Skeletal muscle satellite cell (primary cell): ENCODE data around the gene TROAP.
A peak's percentile ranks its signal among the peaks of the same experiment; 100 is the strongest.
"Not testable (repeated sequence)": the region's sequence is repeated elsewhere in the genome, so short reads cannot be mapped to it uniquely, and the experiment has no call there.

Experiments used
- H3K27me3 ChIP-seq: 2 replicates; pipeline ENCODE4 v1.7.0; 2013; ENCODE audit warnings: low read length; ENCODE audit not compliant: control insufficient read depth, insufficient read depth
- H3K36me3 ChIP-seq: 2 replicates; pipeline ENCODE4 v1.7.0; 2013; ENCODE audit warnings: mild to moderate bottlenecking, control low read depth, low read length; ENCODE audit not compliant: insufficient read depth
- H3K4me1 ChIP-seq: 2 replicates; pipeline ENCODE4 v1.7.0; 2013; ENCODE audit warnings: low read length; ENCODE audit not compliant: control insufficient read depth, insufficient read depth
- H3K4me2 ChIP-seq: 2 replicates; pipeline ENCODE4 v1.7.0; 2013; ENCODE audit warnings: mild to moderate bottlenecking, low read length
- H3K4me3 ChIP-seq: 2 replicates; pipeline ENCODE4 v1.7.0; 2013; ENCODE audit warnings: low read length
- H3K9ac ChIP-seq: 2 replicates; pipeline ENCODE4 v1.7.0; 2013; ENCODE audit warnings: mild to moderate bottlenecking, low read depth, low read length, moderate library complexity
- H3K9me3 ChIP-seq: replicated peaks from 2 replicates; pipeline ENCODE4 v1.7.0; 2013; ENCODE audit warnings: mild to moderate bottlenecking, control low read depth, low read length

Gene TROAP

DNA sequence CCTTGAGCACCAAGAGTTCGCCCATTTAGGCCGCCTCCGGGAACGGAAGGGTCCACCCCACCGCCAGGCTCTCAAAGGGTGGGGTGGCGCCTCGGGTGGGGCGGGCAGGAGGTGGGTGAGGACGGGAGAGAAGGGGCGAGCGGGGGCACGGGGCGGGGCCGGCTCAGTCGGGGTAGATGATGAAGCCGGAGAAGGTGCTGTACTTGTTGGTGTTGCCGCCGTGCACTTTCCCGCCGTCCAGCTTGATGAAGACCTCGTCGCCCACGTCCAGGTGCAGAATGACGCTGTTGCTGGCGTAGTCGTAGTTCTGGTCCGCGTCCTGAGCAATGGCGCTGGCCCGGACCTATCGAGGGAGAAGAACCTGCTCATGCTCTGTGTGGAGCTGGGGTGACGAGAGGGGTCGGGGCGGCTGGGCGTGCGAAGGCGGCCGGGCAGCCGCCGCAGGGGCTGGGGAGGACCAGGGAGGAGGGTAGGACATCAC lies 9.9 kb downstream of the TROAP start:
- Histone ChIP-seq H3K9me3 (no peaks in the 10 kb centered on the region), H3K36me3 (peaks cover 12% of the 10 kb centered on the region), H3K9ac (no peak overlapping the region), H3K4me1 (peaks cover 13% of the 10 kb centered on the region), H3K4me3 (no peak overlapping the region), H3K4me2 (no peak overlapping the region), H3K27me3 (peaks cover 18% of the 10 kb centered on the region)

- H3K4me3 ChIP-seq, H3K9me3 ChIP-seq, H3K9ac ChIP-seq, H3K4me2 ChIP-seq: not testable (repeated sequence)
- Histone ChIP-seq H3K27me3 (peaks cover 24% of the 10 kb centered on the region), H3K36me3 (peaks cover 12% of the 10 kb centered on the region), H3K4me1 (peaks cover 13% of the 10 kb centered on the region)
These were observed 10.7 kb downstream of the TROAP start for GRCh38 chr12:49333778-49334177.

DNA sequence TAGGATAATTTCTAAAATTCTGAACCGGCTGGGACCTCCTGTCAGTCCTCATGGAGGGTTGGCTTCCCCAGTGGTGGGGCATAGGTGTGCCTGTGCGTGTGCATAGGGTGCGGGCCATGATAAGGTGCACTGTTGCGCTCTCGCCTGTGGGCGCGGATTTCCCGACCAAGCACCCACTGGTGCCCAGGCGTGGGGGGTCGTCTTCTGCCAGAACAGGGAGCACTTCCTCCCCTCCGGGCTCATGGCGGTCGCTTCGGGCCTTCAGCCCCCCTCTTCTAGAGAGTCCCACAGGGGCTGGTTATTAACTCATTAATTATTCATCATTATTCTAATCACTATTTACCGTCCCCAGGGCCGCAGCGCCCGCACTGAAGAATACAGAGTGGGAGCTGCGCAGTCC lies 11.2 kb downstream of the TROAP start:
- Histone ChIP-seq H3K4me1 (peaks cover 13% of the 10 kb centered on the region), H3K9ac (no peak overlapping the region), H3K4me3 (no peak overlapping the region), H3K9me3 (no peaks in the 10 kb centered on the region), H3K27me3 (peaks cover 24% of the 10 kb centered on the region), H3K4me2 (no peak overlapping the region), H3K36me3 (peaks cover 10% of the 10 kb centered on the region)

DNA sequence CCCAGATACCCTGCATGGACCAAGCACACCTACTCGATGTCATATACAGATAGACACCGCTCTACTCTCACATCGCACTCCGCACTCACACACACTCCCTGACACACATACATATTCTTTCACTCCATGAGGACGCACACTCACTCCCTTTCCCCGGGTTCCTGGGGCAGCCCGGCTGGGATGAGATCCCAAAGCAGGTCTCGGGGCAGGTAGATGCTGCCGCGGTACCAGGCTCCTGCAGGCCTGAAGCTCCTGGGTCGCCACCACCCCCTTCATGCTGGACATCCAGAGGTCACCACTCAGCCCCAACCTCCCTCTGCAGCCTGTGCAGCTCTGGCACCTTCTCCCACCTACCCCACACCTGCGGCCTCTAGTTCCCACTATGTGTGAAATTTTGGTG lies 11.6 kb downstream of the TROAP start:
- Histone ChIP-seq H3K27me3 (peaks cover 24% of the 10 kb centered on the region), H3K4me1 (peaks cover 13% of the 10 kb centered on the region)

DNA sequence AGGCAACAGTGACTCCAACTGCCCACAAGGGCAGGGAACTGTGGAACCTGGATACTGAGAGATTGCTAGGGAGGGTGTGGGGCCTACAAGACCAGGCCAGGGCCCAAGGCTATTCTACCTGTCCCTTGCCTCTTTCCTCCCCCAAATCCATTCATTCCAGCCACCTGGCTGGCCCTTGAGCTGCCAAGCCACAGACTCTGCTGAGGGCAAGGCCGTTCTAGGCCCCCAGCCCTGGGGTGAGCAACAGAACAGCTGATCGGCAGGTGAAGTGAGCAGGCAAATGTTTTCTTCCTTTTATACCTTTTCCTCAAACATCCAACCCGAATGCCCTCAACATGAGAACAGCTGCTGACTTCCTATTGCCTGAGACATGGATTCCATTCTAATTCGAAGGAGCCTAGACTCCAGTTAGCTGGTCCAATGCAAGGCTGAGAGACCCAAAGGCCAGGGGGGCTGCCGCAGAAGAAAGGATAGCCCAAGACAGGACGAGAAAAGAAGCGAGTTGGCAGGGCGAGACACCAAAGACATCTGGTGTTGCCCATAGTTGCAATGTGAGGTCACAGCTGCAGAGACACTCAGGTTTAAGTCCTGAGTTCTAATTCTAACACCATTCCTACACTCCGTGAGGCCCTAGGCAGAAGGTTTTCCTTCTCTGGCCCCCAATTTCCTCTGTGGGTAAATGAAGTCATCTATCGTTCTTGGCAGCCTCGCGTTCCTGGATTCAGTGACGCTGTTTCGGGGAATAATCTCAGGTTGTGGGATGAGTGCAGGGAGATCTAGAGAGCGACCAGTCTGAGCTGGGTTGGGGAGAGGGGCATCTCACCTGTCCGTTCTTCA lies 12.3 kb downstream of the TROAP start:
- H3K4me3 ChIP-seq: no peak overlapping the region
- H3K4me2 ChIP-seq: no peak overlapping the region
- peaks cover 13% of the 10 kb centered on the region for H3K4me1 ChIP-seq
- H3K36me3 ChIP-seq: peaks cover 8% of the 10 kb centered on the region
- peaks cover 29% of the 10 kb centered on the region for H3K27me3 ChIP-seq
- no peak overlapping the region for H3K9ac ChIP-seq
- H3K9me3 ChIP-seq: no peaks in the 10 kb centered on the region

More for the DNA sequence above, 11.6 kb downstream of the TROAP start:
- H3K4me3 ChIP-seq: no peak overlapping the region
- H3K9me3 ChIP-seq: no peaks in the 10 kb centered on the region
- H3K4me2 ChIP-seq: no peak overlapping the region
- no peak overlapping the region for H3K9ac ChIP-seq
- peaks cover 8% of the 10 kb centered on the region for H3K36me3 ChIP-seq

GRCh38 chr12:49335955-49336644 lies 13.0 kb downstream of the TROAP start:
- H3K4me2 ChIP-seq: peak overlapping the region; percentile 90
- no peak overlapping the region for H3K9ac ChIP-seq
- peaks cover 10% of the 10 kb centered on the region for H3K4me1 ChIP-seq
- peaks cover 35% of the 10 kb centered on the region for H3K27me3 ChIP-seq
- H3K36me3 ChIP-seq: peaks cover under 1% of the 10 kb centered on the region
- peak overlapping the region; percentile 72 for H3K4me3 ChIP-seq
- H3K9me3 ChIP-seq: no peaks in the 10 kb centered on the region

- H3K9ac ChIP-seq: peak within 1 kb of the TSS; percentile 53
- peaks cover 39% of the 10 kb centered on the region for H3K27me3 ChIP-seq
- peaks cover 6% of the 10 kb centered on the region for H3K4me1 ChIP-seq
These were observed 13.9 kb downstream of the TROAP start, which contains the start of gene C1QL4 for GRCh38 chr12:49336645-49337584. TSS of gene C1QL4 (minus strand) at chr12:49337188. CDS start at chr12:49336477, 711 bp downstream.

DNA sequence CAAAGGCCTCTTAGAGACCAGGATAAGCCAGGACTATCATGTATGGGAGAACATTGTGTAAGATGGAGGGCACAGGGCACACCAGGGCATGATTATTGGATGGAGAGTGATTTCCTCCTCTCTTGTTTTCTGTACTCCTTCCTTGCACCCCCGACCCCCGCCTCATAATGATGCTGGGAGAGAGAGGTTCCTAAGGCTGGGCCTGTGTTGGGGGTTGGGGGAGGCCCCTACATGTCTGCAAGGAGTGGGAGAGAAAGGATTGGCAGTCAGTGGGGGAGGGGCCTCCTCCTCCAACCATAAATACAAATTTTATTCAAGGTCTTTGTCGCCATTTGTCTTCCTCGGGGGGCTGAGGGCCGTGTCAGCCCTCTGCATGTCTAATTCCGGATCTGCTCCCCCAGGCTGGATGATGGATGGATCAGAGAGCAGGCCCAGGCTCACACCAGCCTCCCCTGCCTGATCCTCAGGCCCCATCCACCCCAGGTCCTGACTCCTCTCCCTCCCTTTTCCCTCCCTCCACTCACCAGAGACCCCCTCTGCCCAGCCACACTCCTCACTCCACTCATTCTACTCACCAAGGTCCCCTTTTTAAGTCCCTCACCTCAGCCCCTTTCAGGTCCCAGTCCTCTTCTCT lies 15.9 kb downstream of the TROAP start:
- peaks cover 21% of the 10 kb centered on the region for H3K4me1 ChIP-seq
- H3K9me3 ChIP-seq: no peaks in the 10 kb centered on the region
- H3K9ac ChIP-seq: no peak overlapping the region
- no peaks in the 10 kb centered on the region for H3K36me3 ChIP-seq
- H3K27me3 ChIP-seq: peaks cover 44% of the 10 kb centered on the region
- no peak overlapping the region for H3K4me2 ChIP-seq
- H3K4me3 ChIP-seq: no peak overlapping the region

More at GRCh38 chr12:49336645-49337584, 13.9 kb downstream of the TROAP start, which contains the start of gene C1QL4:
- no peaks in the 10 kb centered on the region for H3K36me3 ChIP-seq
- peak within 1 kb of the TSS; percentile 72 for H3K4me3 ChIP-seq
- peak within 1 kb of the TSS; percentile 90 for H3K4me2 ChIP-seq
- no peaks in the 10 kb centered on the region for H3K9me3 ChIP-seq

- Histone ChIP-seq H3K27me3 (peaks cover 47% of the 10 kb centered on the region), H3K4me3 (no peak overlapping the region), H3K4me1 (peaks cover 21% of the 10 kb centered on the region)
These were observed 16.4 kb downstream of the TROAP start for GRCh38 chr12:49339464-49339861.

GRCh38 chr12:49340095-49340870 lies 17.2 kb downstream of the TROAP start:
- H3K27me3 ChIP-seq: peaks cover 49% of the 10 kb centered on the region
- H3K36me3 ChIP-seq: no peaks in the 10 kb centered on the region
- no peak overlapping the region for H3K9ac ChIP-seq
- no peak overlapping the region for H3K4me2 ChIP-seq
- no peaks in the 10 kb centered on the region for H3K9me3 ChIP-seq
- H3K4me1 ChIP-seq: peaks cover 21% of the 10 kb centered on the region
- no peak overlapping the region for H3K4me3 ChIP-seq

More at GRCh38 chr12:49339464-49339861, 16.4 kb downstream of the TROAP start:
- Histone ChIP-seq H3K36me3 (no peaks in the 10 kb centered on the region), H3K4me2 (no peak overlapping the region), H3K9ac (no peak overlapping the region), H3K9me3 (no peaks in the 10 kb centered on the region)
